ENCODE data around the gene KCNE3.

Gene KCNE3

GRCh38 chr11:74480688-74481417, 13.5 kb upstream of the KCNE3 start:
- H2AFZ ChIP-seq (ENCODE audit: low read length) = no peak overlapping the region
- no peaks in the 10 kb centered on the region for H3K9me3 ChIP-seq (ENCODE audit: insufficient read depth, low read depth, low read length)
- H3K27me3 ChIP-seq (ENCODE audit: insufficient read depth, low read length, poor library complexity, severe bottlenecking) = no peaks in the 10 kb centered on the region
- no peaks in the 10 kb centered on the region for H3K36me3 ChIP-seq (ENCODE audit: insufficient read depth, low read length)
- H3K4me1 ChIP-seq (ENCODE audit: insufficient read depth, low read length, poor library complexity, severe bottlenecking) = no peaks in the 10 kb centered on the region
- TF ChIP-seq CTCF (conservative IDR thresholded peaks at IDR 0.05; ENCODE audit: low read length) (no peak), EZH2phosphoT487 (IDR thresholded peaks at IDR 0.05; ENCODE audit: borderline replicate concordance) (no peak)
- no peaks in the 10 kb centered on the region for H3F3A ChIP-seq (ENCODE audit: low read depth)
- no peak overlapping the region for H3K9ac ChIP-seq (ENCODE audit: low read depth, low read length, poor library complexity, severe bottlenecking)
- no peaks in the 10 kb centered on the region for H3K79me2 ChIP-seq (ENCODE audit: insufficient read depth, low read length)
- H3K9me2 ChIP-seq (replicated peaks; ENCODE audit: low read depth, low read length) = no peaks in the 10 kb centered on the region
- no peak overlapping the region for H3K4me2 ChIP-seq (ENCODE audit: low read depth, low read length, poor library complexity, severe bottlenecking)
- H3K4me3 ChIP-seq (ENCODE audit: low read length, poor library complexity, severe bottlenecking) = no peak overlapping the region
- no peaks in the 10 kb centered on the region for H4K20me1 ChIP-seq (ENCODE audit: insufficient read depth, low read length, poor library complexity, severe bottlenecking)

- no peak overlapping the region for H3K4me2 ChIP-seq (ENCODE audit: low read depth, low read length, poor library complexity, severe bottlenecking)
- no peaks in the 10 kb centered on the region for H4K20me1 ChIP-seq (ENCODE audit: insufficient read depth, low read length, poor library complexity, severe bottlenecking)
- H2AFZ ChIP-seq (ENCODE audit: low read length) = no peak overlapping the region
- H3K9me2 ChIP-seq (replicated peaks; ENCODE audit: low read depth, low read length) = no peaks in the 10 kb centered on the region
- no peaks in the 10 kb centered on the region for H3F3A ChIP-seq (ENCODE audit: low read depth)
- H3K4me1 ChIP-seq (ENCODE audit: insufficient read depth, low read length, poor library complexity, severe bottlenecking) = no peaks in the 10 kb centered on the region
- H3K79me2 ChIP-seq (ENCODE audit: insufficient read depth, low read length) = no peaks in the 10 kb centered on the region
- no peaks in the 10 kb centered on the region for H3K27me3 ChIP-seq (ENCODE audit: insufficient read depth, low read length, poor library complexity, severe bottlenecking)
- TF ChIP-seq CTCF (conservative IDR thresholded peaks at IDR 0.05; ENCODE audit: low read length) (no peak), EZH2phosphoT487 (IDR thresholded peaks at IDR 0.05; ENCODE audit: borderline replicate concordance) (no peak)
- H3K36me3 ChIP-seq (ENCODE audit: insufficient read depth, low read length) = no peaks in the 10 kb centered on the region
- H3K4me3 ChIP-seq (ENCODE audit: low read length, poor library complexity, severe bottlenecking) = no peak overlapping the region
- H3K9me3 ChIP-seq (ENCODE audit: insufficient read depth, low read depth, low read length) = no peaks in the 10 kb centered on the region
- H3K9ac ChIP-seq (ENCODE audit: low read depth, low read length, poor library complexity, severe bottlenecking) = no peak overlapping the region
These were observed 12.4 kb upstream of the KCNE3 start for GRCh38 chr11:74479732-74480123.

- Histone ChIP-seq H3K4me1 (ENCODE audit: insufficient read depth, low read length, poor library complexity, severe bottlenecking) (no peaks in the 10 kb centered on the region), H3F3A (ENCODE audit: low read depth) (no peaks in the 10 kb centered on the region), H3K27me3 (ENCODE audit: insufficient read depth, low read length, poor library complexity, severe bottlenecking) (no peaks in the 10 kb centered on the region), H3K4me2 (ENCODE audit: low read depth, low read length, poor library complexity, severe bottlenecking) (no peak overlapping the region), H2AFZ (ENCODE audit: low read length) (no peak overlapping the region), H3K36me3 (ENCODE audit: insufficient read depth, low read length) (no peaks in the 10 kb centered on the region), H3K79me2 (ENCODE audit: insufficient read depth, low read length) (no peaks in the 10 kb centered on the region), H4K20me1 (ENCODE audit: insufficient read depth, low read length, poor library complexity, severe bottlenecking) (no peaks in the 10 kb centered on the region), H3K9ac (ENCODE audit: low read depth, low read length, poor library complexity, severe bottlenecking) (no peak overlapping the region), H3K9me2 (replicated peaks; ENCODE audit: low read depth, low read length) (no peaks in the 10 kb centered on the region), H3K9me3 (ENCODE audit: insufficient read depth, low read depth, low read length) (no peaks in the 10 kb centered on the region), H3K4me3 (ENCODE audit: low read length, poor library complexity, severe bottlenecking) (no peak overlapping the region)
- no peak for TF ChIP-seq EZH2phosphoT487 (IDR thresholded peaks at IDR 0.05; ENCODE audit: borderline replicate concordance)
- no peak for TF ChIP-seq CTCF (conservative IDR thresholded peaks at IDR 0.05; ENCODE audit: low read length)
These were observed 11.8 kb upstream of the KCNE3 start for GRCh38 chr11:74478877-74479731.
